IMR-90 (cell line): ENCODE measurements around the gene AKT2. TPM values are rescaled to one million over a fixed set of nuclear protein-coding genes. Genes with fewer than 3 reads are reported as not detected.

Source experiments
- ATAC-seq: fragments of 200-7000 bp; cut with Tn5 transposase; 2 replicates; pipeline ENCODE4 v1.9.1; 2020; ENCODE audit warnings: low read depth, mild to moderate bottlenecking, moderate library complexity
- BruUV-seq: library from RNA; stranded (reverse); fragments of 400-500 nt; replicated peaks from 2 replicates; lab custom pipeline; 2021; lab: Mats Ljungman, UMichigan
- CTCF ChIA-PET: fragments of 300-600 bp; formaldehyde crosslinking; extraction: SDS; loops from one replicate; lab custom pipeline; 2021; ENCODE audit warnings: antibody characterized with exemption; lab: Yijun Ruan, JAX
- POLR2A ChIA-PET: fragments of 300-600 bp; sonication (Branson Sonifier 250); formaldehyde crosslinking; loops from one replicate; lab custom pipeline; 2022; ENCODE audit warnings: antibody characterized with exemption; ENCODE audit not compliant: unreplicated experiment; lab: Charles Lee
- DNase-seq: peaks from one replicate; pipeline ENCODE4 v3.0.0; 2013
- H2AFZ ChIP-seq: replicated peaks from 2 replicates; pipeline ENCODE3; 2013; ENCODE audit warnings: low read length, mild to moderate bottlenecking; ENCODE audit not compliant: poor library complexity
- H2AK5ac ChIP-seq: 2 replicates; pipeline ENCODE4 v1.6.1; 2013; ENCODE audit warnings: low read depth, low read length, inconsistent platforms
- H2AK9ac ChIP-seq: replicated peaks from 2 replicates; pipeline ENCODE3; 2013; ENCODE audit warnings: mild to moderate bottlenecking, low read depth, low read length, moderate library complexity; ENCODE audit not compliant: poor library complexity
- H2BK120ac ChIP-seq: 2 replicates; pipeline ENCODE4 v1.6.1; 2013; ENCODE audit warnings: low read depth, low read length, inconsistent platforms
- H2BK15ac ChIP-seq: 3 replicates; pipeline ENCODE4 v1.6.1; 2013; ENCODE audit warnings: low read depth, low read length, inconsistent platforms
- H2BK20ac ChIP-seq: 2 replicates; pipeline ENCODE4 v1.6.1; 2013; ENCODE audit warnings: low read depth, mild to moderate bottlenecking, inconsistent platforms, low read length, moderate library complexity
- H2BK5ac ChIP-seq: 2 replicates; pipeline ENCODE4 v1.6.1; 2013; ENCODE audit warnings: mild to moderate bottlenecking, low read depth, low read length, inconsistent platforms; ENCODE audit not compliant: poor library complexity, severe bottlenecking
- H3K14ac ChIP-seq: replicated peaks from 2 replicates; pipeline ENCODE4 v1.6.1; 2013; ENCODE audit warnings: low read depth, low read length, inconsistent platforms
- H3K18ac ChIP-seq: 2 replicates; pipeline ENCODE4 v1.6.1; 2013; ENCODE audit warnings: low read depth, low read length, control low read depth
- H3K23ac ChIP-seq: 2 replicates; pipeline ENCODE4 v1.6.1; 2013; ENCODE audit warnings: low read depth, low read length, inconsistent platforms
- H3K27ac ChIP-seq: 2 replicates; pipeline ENCODE4 v1.5.1; 2013; ENCODE audit warnings: mild to moderate bottlenecking, control low read depth, low read length; ENCODE audit not compliant: insufficient read depth
- H3K27me3 ChIP-seq: 2 replicates; pipeline ENCODE4 v1.6.1; 2013; ENCODE audit warnings: low read length; ENCODE audit not compliant: control insufficient read depth, insufficient read depth
- H3K36me3 ChIP-seq: 2 replicates; pipeline ENCODE4 v1.6.1; 2013; ENCODE audit warnings: low read length, mixed read lengths; ENCODE audit not compliant: control insufficient read depth, insufficient read depth
- H3K4ac ChIP-seq: 2 replicates; pipeline ENCODE4 v1.6.1; 2013; ENCODE audit warnings: low read depth, low read length, inconsistent platforms
- H3K4me1 ChIP-seq: 2 replicates; pipeline ENCODE4 v1.6.1; 2013; ENCODE audit warnings: low read length, mixed read lengths; ENCODE audit not compliant: control insufficient read depth, insufficient read depth
- H3K4me2 ChIP-seq: 2 replicates; pipeline ENCODE4 v1.6.1; 2013; ENCODE audit warnings: low read depth, mild to moderate bottlenecking, control low read depth, low read length, moderate library complexity
- H3K4me3 ChIP-seq: 2 replicates; pipeline ENCODE4 v1.5.1; 2013; ENCODE audit warnings: low read depth, mild to moderate bottlenecking, control low read depth, low read length, moderate library complexity; ENCODE audit not compliant: insufficient read depth
- H3K56ac ChIP-seq: 2 replicates; pipeline ENCODE4 v1.6.1; 2013; ENCODE audit warnings: low read length, inconsistent platforms; ENCODE audit not compliant: insufficient read depth; ENCODE audit errors: extremely low read depth
- H3K79me1 ChIP-seq, 2 experiments: 2 replicates each; pipeline ENCODE4 v1.6.1; 2013; ENCODE audit warnings: low read length in 2 of 2, inconsistent platforms in 1 of 2, low read depth in 1 of 2
- H3K9ac ChIP-seq: 2 replicates; pipeline ENCODE4 v1.6.1; 2013; ENCODE audit warnings: low read depth, low read length, control low read depth
- H3K9me1 ChIP-seq: 2 replicates; pipeline ENCODE4 v1.6.1; 2013; ENCODE audit warnings: low read length, inconsistent platforms; ENCODE audit not compliant: insufficient read depth
- H3K9me3 ChIP-seq: 2 replicates; pipeline ENCODE4 v1.6.1; 2013; ENCODE audit warnings: low read length; ENCODE audit not compliant: control insufficient read depth, insufficient read depth
- H4K20me1 ChIP-seq: 2 replicates; pipeline ENCODE4 v1.6.1; 2013; ENCODE audit warnings: low read length, inconsistent platforms; ENCODE audit not compliant: insufficient read depth
- H4K5ac ChIP-seq: 2 replicates; pipeline ENCODE4 v1.6.1; 2013; ENCODE audit warnings: mild to moderate bottlenecking, low read depth, low read length, control low read depth
- H4K8ac ChIP-seq, 2 experiments: 2 replicates each; pipeline ENCODE4 v1.6.1; 2013; ENCODE audit warnings: low read depth in 2 of 2, low read length in 2 of 2, control low read depth in 1 of 2, inconsistent platforms in 1 of 2
- H4K91ac ChIP-seq: 2 replicates; pipeline ENCODE4 v1.6.1; 2013; ENCODE audit warnings: low read depth, low read length, inconsistent platforms; ENCODE audit not compliant: insufficient read depth
- MAFK ChIP-seq: IDR thresholded peaks from 2 replicates; pipeline ENCODE4 v1.6.1; 2012; ENCODE audit warnings: low read depth, low read length, improper control_type of control experiment
- RAD21 ChIP-seq: IDR thresholded peaks from 2 replicates; pipeline ENCODE4 v1.6.1; 2012; ENCODE audit warnings: low read length, improper control_type of control experiment
- RCOR1 ChIP-seq: IDR thresholded peaks from 2 replicates; pipeline ENCODE4 v1.6.1; 2012; ENCODE audit warnings: mild to moderate bottlenecking, low read length, improper control_type of control experiment; ENCODE audit not compliant: insufficient replicate concordance
- SMC3 ChIP-seq: fragments of 150-350 bp; IDR thresholded peaks from 2 replicates; pipeline ENCODE4 v1.6.1; 2016; ENCODE audit warnings: low read depth, mild to moderate bottlenecking, antibody characterized with exemption, low read length, moderate library complexity
- WGBS, 2 experiments: methylation state at CpG; one replicate each; pipeline versions ENCODE4 v1.1.5 to v1.1.7; 2013; ENCODE audit warnings: missing lambda C conversion rate in 2 of 2; ENCODE audit not compliant: insufficient read length in 1 of 2; ENCODE audit errors: extremely low coverage in 2 of 2; 5-methylcytosine and 5-hydroxymethylcytosine counted together
- dilution Hi-C: fragments of 300-500 bp; cut with HindIII; formaldehyde crosslinking; loops from one replicate; pipeline ENCODE4 v1.14.3; 2018; ENCODE audit warnings: low sequenced_read_pairs; ENCODE audit not compliant: unreplicated experiment
- in situ Hi-C: fragments of 300-500 bp; cut with MboI; formaldehyde crosslinking; loops from 3 replicates; pipeline ENCODE4 v1.14.3; 2019; ENCODE audit warnings: low sequenced_read_pairs, inconsistent platforms, mixed read lengths
- intact Hi-C: fragments of 100-400 bp; cut with micrococcal nuclease; formaldehyde crosslinking; loops from 2 replicates; pipeline ENCODE4 v1.10.0; 2022
- polyA plus RNA-seq, 3 experiments: library from polyadenylated mRNA; depleted of rRNA; stranded (reverse); fragments of >200 nt; gene quantifications; 2 replicates each; pipeline ENCODE4 v1.2.3, GENCODE V29; 2012; ENCODE audit warnings: low replicate concordance in 1 of 3
- total RNA-seq: library from RNA; depleted of rRNA; stranded (reverse); fragments of >200 nt; gene quantifications from 2 replicates; pipeline ENCODE4 v1.2.3, GENCODE V29; 2012

Gene AKT2
- total and polyA plus RNA-seq, 2 of the 4 experiments (the other 2 are of a cell fraction), result 61.5 to 104 TPM

GRCh38 chr19:40302224-40303011 is 17.3 kb upstream of the AKT2 start:
- CTCF ChIA-PET, result no interaction called here
- H3K9ac ChIP-seq, result no peak overlapping the region
- no peaks in the 10 kb centered on the region for H3K27me3 ChIP-seq
- no peak overlapping the region for H3K14ac ChIP-seq
- no peak overlapping the region for H3K4ac ChIP-seq
- dilution Hi-C loops, result no loop called here
- DNase-seq, result no peak
- no peak overlapping the region for H2AFZ ChIP-seq
- no peaks in the 10 kb centered on the region for H3K4me1 ChIP-seq
- no peaks in the 10 kb centered on the region for H3K9me1 ChIP-seq
- intact Hi-C loops, result loop anchor here (10.0 kb wide), 1 partner anchor 122 kb away; the partner anchor contains the start of gene SERTAD1
- H3K27ac ChIP-seq, result no peak overlapping the region
- H3K36me3 ChIP-seq, result no peaks in the 10 kb centered on the region
- H3K56ac ChIP-seq, result no peak overlapping the region
- H3K4me3 ChIP-seq, result no peak overlapping the region
- peak overlapping the region; percentile 23; the same call in 1 of the 2 replicates for H3K18ac ChIP-seq
- no peak overlapping the region for H3K23ac ChIP-seq
- H4K91ac ChIP-seq, result no peak overlapping the region
- no peak overlapping the region for H2AK5ac ChIP-seq
- in situ Hi-C loops, result loop anchor here (10.0 to 25.0 kb wide), 2 partner anchors 210 to 302 kb away; partner anchors contain the start of gene LTBP4
- BruUV-seq, result no TSS peak
- WGBS, 2 experiments, result 60% methylated on average over 1 of the region's 6 CpGs; no CpG with 5 or more reads in 1 of the 2 experiments
- H4K5ac ChIP-seq, result no peak overlapping the region
- H4K20me1 ChIP-seq, result no peaks in the 10 kb centered on the region
- H3K9me3 ChIP-seq, result no peaks in the 10 kb centered on the region
- POLR2A ChIA-PET, result no interaction called here
- no peak overlapping the region for H2BK20ac ChIP-seq
- H3K4me2 ChIP-seq, result no peak overlapping the region
- H2AK9ac ChIP-seq, result no peak overlapping the region
- H2BK15ac ChIP-seq, result no peak overlapping the region
- no peak for TF ChIP-seq SMC3
- no peak for TF ChIP-seq RCOR1
- TF ChIP-seq MAFK, result no peak
- TF ChIP-seq RAD21, result no peak
- H2BK5ac ChIP-seq, result no peak overlapping the region
- H3K79me1 ChIP-seq, result no peaks in the 10 kb centered on the region
- no peak for ATAC-seq
- no peak overlapping the region; a peak in 1 of 4 replicates for H4K8ac ChIP-seq
- H2BK120ac ChIP-seq, result no peak overlapping the region
